ENCODE data around the gene DPPA4. TPM values are rescaled to one million over a fixed set of nuclear protein-coding genes. Genes with fewer than 3 reads are reported as not detected.

DPPA4 gene
- total RNA-seq, 1 donor from 2014 or later: 47.5 TPM

- no peaks in the 10 kb centered on the region for H3K9me3 Mint-ChIP-seq (ENCODE audit: low read depth)
- no peaks in the 10 kb centered on the region for H3K4me1 Mint-ChIP-seq (ENCODE audit: low read depth)
- no peak for TF ChIP-seq CTCF (IDR thresholded peaks at IDR 0.05; ENCODE audit: unreplicated experiment)
- no peaks in the 10 kb centered on the region for H3K36me3 Mint-ChIP-seq (ENCODE audit: insufficient read depth)
- H3K27me3 Mint-ChIP-seq: no peaks in the 10 kb centered on the region
- no peak for DNase-seq (ENCODE audit: low spot score, unreplicated experiment)
- H3K4me3 Mint-ChIP-seq (ENCODE audit: low read depth): no peak overlapping the region
- no peak overlapping the region for H3K27ac Mint-ChIP-seq
These were observed 39.9 kb downstream of the DPPA4 start for GRCh38 chr3:109297496-109297895.

GRCh38 chr3:109284071-109284470 is 53.3 kb downstream of the DPPA4 start:
- Mint-ChIP-seq H3K27ac (no peak overlapping the region), H3K27me3 (no peaks in the 10 kb centered on the region), H3K36me3 (ENCODE audit: insufficient read depth) (no peaks in the 10 kb centered on the region), H3K4me3 (ENCODE audit: low read depth) (no peak overlapping the region), H3K4me1 (ENCODE audit: low read depth) (no peaks in the 10 kb centered on the region), H3K9me3 (ENCODE audit: low read depth) (no peaks in the 10 kb centered on the region)
- no peak for TF ChIP-seq CTCF (IDR thresholded peaks at IDR 0.05; ENCODE audit: unreplicated experiment)
- no peak for DNase-seq (ENCODE audit: low spot score, unreplicated experiment)

GRCh38 chr3:109278546-109278945 is 58.8 kb downstream of the DPPA4 start:
- no peaks in the 10 kb centered on the region for H3K4me1 Mint-ChIP-seq (ENCODE audit: low read depth)
- H3K27ac Mint-ChIP-seq: no peak overlapping the region

GRCh38 chr3:109278141-109278540 is 59.2 kb downstream of the DPPA4 start:
- DNase-seq (ENCODE audit: low spot score, unreplicated experiment): no peak
- H3K9me3 Mint-ChIP-seq (ENCODE audit: low read depth): no peaks in the 10 kb centered on the region
- no peaks in the 10 kb centered on the region for H3K27me3 Mint-ChIP-seq
- no peak for TF ChIP-seq CTCF (IDR thresholded peaks at IDR 0.05; ENCODE audit: unreplicated experiment)
- no peaks in the 10 kb centered on the region for H3K36me3 Mint-ChIP-seq (ENCODE audit: insufficient read depth)
- H3K4me3 Mint-ChIP-seq (ENCODE audit: low read depth): no peak overlapping the region
- H3K4me1 Mint-ChIP-seq (ENCODE audit: low read depth): no peaks in the 10 kb centered on the region
- H3K27ac Mint-ChIP-seq: no peak overlapping the region

More at GRCh38 chr3:109278546-109278945, 58.8 kb downstream of the DPPA4 start:
- DNase-seq (ENCODE audit: low spot score, unreplicated experiment): no peak
- H3K27me3 Mint-ChIP-seq: no peaks in the 10 kb centered on the region
- H3K36me3 Mint-ChIP-seq (ENCODE audit: insufficient read depth): no peaks in the 10 kb centered on the region
- no peak for TF ChIP-seq CTCF (IDR thresholded peaks at IDR 0.05; ENCODE audit: unreplicated experiment)
- H3K4me3 Mint-ChIP-seq (ENCODE audit: low read depth): no peak overlapping the region
- no peaks in the 10 kb centered on the region for H3K9me3 Mint-ChIP-seq (ENCODE audit: low read depth)

Other genes starting within 250 kb of the DPPA4 start
- not detected in 2 replicates for gene MORC1, start 219.4 kb downstream of the DPPA4 start, total RNA-seq
- not detected in 2 replicates for gene C3orf85, start 200.8 kb downstream of the DPPA4 start, total RNA-seq
- gene DPPA2, start 21.0 kb downstream of the DPPA4 start, total RNA-seq: 0.58 and 0.69 TPM in 2 replicates